ENCODE measurements around the gene RASAL2.

Gene RASAL2

GRCh38 chr1:178093951-178094738 lies at the start of gene RASAL2:
TSS of gene RASAL2 (plus strand) at chr1:178094104. CDS start at chr1:178094493, 389 bp downstream.
- no peak for DNase-seq (ENCODE audit: low read depth in 2 of 2)

DNA sequence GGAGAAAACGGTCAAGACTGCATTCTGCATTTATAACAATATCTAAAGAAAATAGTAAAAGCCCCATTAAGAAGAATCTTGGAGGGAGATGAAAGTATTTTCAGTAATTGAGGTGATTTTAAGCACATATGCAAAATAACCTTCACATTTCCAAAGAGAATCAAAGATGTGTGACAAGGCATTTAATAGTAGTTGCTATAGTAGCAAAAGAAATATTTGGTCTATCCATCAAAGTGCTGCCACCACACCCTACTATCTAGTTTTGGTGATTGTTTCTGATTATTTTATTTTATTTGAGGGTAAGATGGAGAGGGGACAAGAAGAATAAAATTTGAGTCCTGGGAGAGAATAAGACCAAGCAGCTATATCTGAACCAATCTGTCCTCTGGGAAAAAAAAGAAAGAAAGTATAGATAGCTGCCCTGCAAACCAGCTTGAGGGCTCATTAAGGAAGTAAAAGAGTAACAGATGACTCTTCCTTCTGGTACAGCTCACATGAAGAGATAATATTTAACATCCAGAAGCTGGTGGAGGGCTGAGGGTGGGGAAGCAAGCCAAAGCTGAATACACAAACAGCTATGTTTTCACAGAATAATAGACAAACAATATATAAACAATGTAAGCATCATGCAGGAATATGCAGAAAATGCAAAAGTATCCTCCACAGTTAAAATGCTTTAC lies 47.2 kb upstream of the RASAL2 start:
- DNase-seq (ENCODE audit: low read depth in 2 of 2), result no peak

DNA sequence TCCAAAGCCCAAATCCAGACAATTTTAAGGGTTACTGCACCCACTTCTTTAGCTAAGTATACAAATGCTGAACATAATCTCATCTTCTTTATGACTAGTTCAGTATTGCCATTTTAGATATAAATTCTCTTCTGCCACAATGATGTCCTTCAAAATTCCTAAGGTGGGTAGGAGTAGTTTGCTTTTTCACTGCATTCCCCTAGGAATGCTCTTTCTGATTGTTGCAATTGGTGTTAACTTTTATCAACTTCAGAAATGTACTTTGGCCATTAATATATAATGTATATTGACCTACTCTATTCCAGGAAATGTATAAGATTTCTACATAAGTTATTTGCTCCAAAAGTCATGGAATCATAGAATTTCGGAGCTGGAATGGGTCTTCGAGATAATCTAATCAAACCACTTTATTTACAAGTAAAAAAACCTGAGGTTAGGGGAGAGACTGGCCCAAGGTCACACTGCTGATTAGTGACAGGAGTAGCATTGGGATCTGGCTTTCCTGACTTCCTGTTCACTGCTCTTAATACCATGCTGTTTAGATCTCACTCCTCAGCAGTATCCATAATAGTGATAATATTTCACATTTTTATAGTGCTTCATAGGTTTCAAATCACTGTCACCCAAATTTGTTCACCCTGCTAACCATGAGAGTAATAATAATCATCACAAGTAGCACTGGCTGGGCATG lies 46.4 kb upstream of the RASAL2 start:
- DNase-seq (ENCODE audit: low read depth in 2 of 2), result no peak

DNA sequence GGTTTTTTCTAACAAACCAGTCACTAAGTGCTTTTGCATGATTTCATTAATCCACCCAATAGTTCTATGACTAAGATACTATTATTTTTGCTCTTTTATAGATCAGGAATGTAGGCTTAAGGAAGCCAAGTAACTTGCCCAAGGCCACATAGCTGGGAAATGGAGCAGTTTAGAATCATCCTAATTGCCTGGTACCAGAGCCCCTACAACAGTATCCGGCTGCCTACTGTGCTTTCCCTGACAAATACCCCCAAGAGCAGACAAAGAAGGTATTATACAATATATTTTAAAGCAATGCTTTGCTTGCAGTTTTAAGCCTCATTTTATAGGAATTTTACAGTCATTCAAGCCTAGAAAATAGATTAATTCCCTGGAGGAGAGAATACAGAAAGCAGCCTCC lies 45.5 kb upstream of the RASAL2 start:
- DNase-seq (ENCODE audit: low read depth in 2 of 2), result no peak

GRCh38 chr1:178048883-178049282 lies 45.0 kb upstream of the RASAL2 start:
- no peak for DNase-seq (ENCODE audit: low read depth in 2 of 2)

DNA sequence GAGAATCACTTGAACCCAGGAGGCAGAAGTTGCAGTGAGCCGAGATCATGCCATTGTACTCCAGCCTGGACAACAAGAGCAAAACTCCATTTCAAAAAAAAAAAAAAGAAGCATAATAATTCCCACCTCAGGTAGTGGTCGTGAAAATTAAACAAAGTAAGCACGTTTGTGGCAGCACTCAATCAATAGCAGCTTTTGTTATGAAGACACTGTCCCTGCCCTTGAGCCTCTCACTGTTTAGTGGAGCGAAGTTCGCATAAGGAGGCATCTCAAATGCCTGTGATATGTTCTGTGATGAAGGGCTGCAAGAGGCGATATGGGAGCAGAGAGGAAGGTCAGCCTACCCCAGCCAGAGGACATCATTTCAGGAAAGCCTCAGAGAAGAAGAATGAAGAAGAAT lies 43.8 kb upstream of the RASAL2 start:
- no peak for DNase-seq (ENCODE audit: low read depth in 2 of 2)

GRCh38 chr1:178051071-178051470 lies 42.8 kb upstream of the RASAL2 start:
- DNase-seq (ENCODE audit: low read depth in 2 of 2), result no peak

- DNase-seq (ENCODE audit: low read depth in 2 of 2), result peak in 1 of 2 experiments; percentile 35
Observed at GRCh38 chr1:178052650-178053461, 41.0 kb upstream of the RASAL2 start.

- no peak for DNase-seq (ENCODE audit: low read depth in 2 of 2)
Observed at GRCh38 chr1:178055093-178055492, 38.8 kb upstream of the RASAL2 start.

DNA sequence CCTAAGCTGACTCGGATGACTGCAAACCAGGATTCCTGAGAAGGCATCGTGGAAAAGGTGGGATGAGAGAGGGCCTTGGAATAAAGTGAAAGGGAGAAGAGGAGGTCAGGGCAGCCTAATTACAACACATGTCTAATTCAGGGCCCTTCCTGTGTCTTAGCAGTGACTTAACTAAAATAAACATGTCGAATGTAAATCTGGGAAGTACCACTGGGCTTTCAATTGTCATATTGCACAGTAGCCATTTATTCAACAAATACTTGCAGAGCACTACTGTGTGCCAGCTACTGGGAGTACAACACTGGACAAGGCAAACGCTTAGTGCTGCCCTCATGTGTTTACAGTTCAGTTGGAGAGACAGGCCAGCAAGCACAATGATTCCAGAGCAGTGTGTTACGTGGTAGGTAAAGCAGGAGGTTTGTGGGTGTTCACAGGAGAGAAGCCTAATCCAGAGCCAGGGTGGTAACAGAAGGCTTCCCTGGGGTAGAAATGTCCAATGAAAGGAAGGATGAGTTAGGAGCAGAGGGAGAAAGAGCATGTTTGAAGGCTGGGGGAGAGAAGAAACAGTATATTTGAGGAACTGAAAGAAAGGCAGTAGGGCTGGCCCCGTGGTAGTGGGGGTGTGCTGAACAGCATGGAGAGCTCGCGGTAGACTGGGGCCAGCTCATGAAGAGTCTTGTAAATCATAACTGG lies 38.0 kb upstream of the RASAL2 start:
- DNase-seq (ENCODE audit: low read depth in 2 of 2), result no peak

- DNase-seq (ENCODE audit: low read depth in 2 of 2), result no peak
Observed at GRCh38 chr1:178057141-178057765, 36.7 kb upstream of the RASAL2 start.

- DNase-seq (ENCODE audit: low read depth in 2 of 2), result peak; percentile 77 to 82
Observed at GRCh38 chr1:178057912-178058534, 35.9 kb upstream of the RASAL2 start.

DNA sequence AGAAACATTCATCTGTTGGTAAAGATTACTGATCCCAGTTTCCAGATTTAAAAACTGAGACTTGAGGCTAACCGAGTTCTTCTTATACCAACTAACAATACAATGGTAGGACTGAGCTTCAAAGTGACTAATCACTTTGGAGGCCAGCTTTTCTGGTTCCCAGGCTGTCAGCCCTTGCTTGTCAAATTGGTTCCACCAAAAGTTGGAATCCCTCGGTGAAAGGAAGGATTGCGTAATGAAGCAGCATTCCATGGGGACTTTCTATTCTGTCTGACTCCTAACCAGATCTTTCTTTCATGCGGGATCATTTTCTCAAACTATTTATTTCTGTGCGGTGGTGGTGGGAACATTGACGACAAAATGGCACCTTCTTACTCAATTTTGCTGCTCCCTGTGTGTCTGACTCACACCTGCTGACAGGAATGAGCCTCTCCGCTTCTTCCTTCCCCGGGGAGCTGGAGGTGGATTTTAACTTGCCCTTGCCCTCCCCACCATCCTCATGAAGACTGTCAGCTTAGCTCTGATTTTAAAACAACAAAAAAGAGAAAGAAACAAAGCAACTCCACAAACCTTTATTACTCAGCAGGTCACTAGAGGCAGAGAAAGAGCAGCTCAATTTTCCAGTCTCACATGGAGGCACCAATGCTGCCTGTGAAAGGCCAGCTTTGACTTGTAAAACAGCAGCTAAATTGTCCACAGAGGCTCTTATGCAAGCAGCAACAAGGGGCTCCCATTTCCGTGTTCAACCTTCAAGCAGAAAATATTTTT lies 32.9 kb upstream of the RASAL2 start:
- DNase-seq (ENCODE audit: low read depth in 2 of 2), result peak; percentile 75 to 79

DNA sequence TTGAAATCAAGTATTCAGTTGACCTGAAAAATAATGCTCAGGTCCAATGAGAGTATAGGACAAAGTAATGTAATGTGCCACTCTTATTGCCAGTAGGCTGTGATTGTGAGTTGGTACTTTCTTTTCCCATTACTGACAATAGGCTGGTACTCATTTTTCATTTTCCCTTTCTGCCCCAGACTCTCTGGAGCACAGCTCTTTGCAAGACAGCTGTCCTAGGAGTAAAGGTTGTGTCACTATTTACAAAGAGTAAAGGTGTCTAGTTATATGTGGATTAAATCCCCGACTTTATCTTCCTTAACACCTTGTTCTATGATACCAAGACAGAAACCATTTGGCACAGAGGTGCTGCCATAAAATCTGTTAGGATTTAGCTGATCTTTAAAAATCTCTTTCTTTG lies 32.3 kb upstream of the RASAL2 start:
- no peak for DNase-seq (ENCODE audit: low read depth in 2 of 2)

- no peak for DNase-seq (ENCODE audit: low read depth in 2 of 2)
Observed at GRCh38 chr1:178064191-178064821, 29.6 kb upstream of the RASAL2 start.

- DNase-seq (ENCODE audit: low read depth in 2 of 2), result no peak
Observed at GRCh38 chr1:178065250-178065649, 28.7 kb upstream of the RASAL2 start.

- no peak for DNase-seq (ENCODE audit: low read depth in 2 of 2)
Observed at GRCh38 chr1:178066296-178066907, 27.5 kb upstream of the RASAL2 start.

- DNase-seq (ENCODE audit: low read depth in 2 of 2), result no peak
Observed at GRCh38 chr1:178066908-178067614, 26.8 kb upstream of the RASAL2 start.
